Ovary (tissue), 10 donors: ENCODE data around the gene DOCK11. TPM values are rescaled to one million over a fixed set of nuclear protein-coding genes. Genes with fewer than 3 reads are reported as not detected.

ENCODE experiments used
- DNase-seq, 5 donors: peaks; one replicate each; pipeline ENCODE4 v3.0.0-alpha.2; 2019 to 2020
- H3K27ac ChIP-seq, 2 donors: fragments of 200-600 bp; one replicate each; pipeline versions ENCODE4 v1.5.1 to v1.8.0; 2019 to 2022
- H3K27me3 ChIP-seq: fragments of 200-600 bp; one replicate; pipeline ENCODE4 v1.8.0; 2022
- H3K36me3 ChIP-seq: fragments of 200-600 bp; sonication (generic); one replicate; pipeline ENCODE4 v1.5.1; 2019
- H3K4me1 ChIP-seq: one replicate; pipeline ENCODE4 v1.8.1; 2013; ENCODE audit warnings: mild to moderate bottlenecking, moderate library complexity; ENCODE audit not compliant: insufficient read depth
- H3K4me3 ChIP-seq: fragments of 200-600 bp; sonication (generic); one replicate; pipeline ENCODE4 v1.5.1; 2017
- H3K9me3 ChIP-seq, 2 donors: fragments of 200-600 bp in 1 of 2; sonication (generic) in 1 of 2; one replicate each; pipeline versions ENCODE4 v1.5.1 to v1.8.1; 2013 to 2019; ENCODE audit warnings: mild to moderate bottlenecking in 1 of 2, moderate library complexity in 1 of 2
- CTCF ChIP-seq, 3 donors: fragments of 450-650 bp in 2 of 3; fragments of 200-600 bp in 1 of 3; IDR thresholded peaks; one replicate each; pipeline versions ENCODE4 v1.5.1 to v1.8.0; 2016 to 2022; ENCODE audit warnings: antibody characterized with exemption in 3 of 3, mild to moderate bottlenecking in 1 of 3
- EP300 ChIP-seq: sonication (generic); formaldehyde crosslinking; IDR thresholded peaks from one replicate; pipeline ENCODE4 v1.6.1; 2017; ENCODE audit warnings: antibody characterized with exemption
- POLR2A ChIP-seq: fragments of 450-650 bp; IDR thresholded peaks from one replicate; pipeline ENCODE4 v1.6.1; 2017; ENCODE audit warnings: antibody characterized with exemption, mild to moderate bottlenecking, moderate library complexity
- WGBS, 3 donors: extraction: QIAGEN DNeasy Blood & Tissue Kit in 1 of 3; methylation state at CpG; one replicate each; pipeline versions ENCODE4 v1.1.5 to v1.1.7; 2013 to 2017; 5-methylcytosine and 5-hydroxymethylcytosine counted together
- intact Hi-C, 4 donors: fragments of 100-400 bp; cut with DNase I; formaldehyde crosslinking; loops; one replicate each; pipeline versions ENCODE4 v1.11.0 to v1.15.1; 2022 to 2023
- long read RNA-seq, 3 donors: library from polyadenylated mRNA in 2 of 3; unstranded in 2 of 3; transcript quantifications; one replicate each; pipeline ENCODE4 v2.0.0 and lab custom pipeline, GENCODE V29; 2021 to 2026
- polyA plus RNA-seq, 2 donors: library from polyadenylated mRNA; stranded (reverse); fragments of 200-250 nt in 1 of 2; fragments of 350-450 nt in 1 of 2; fragmentation: Illumina TruSeq in 1 of 2; extraction: RNeasy Lipid Tissue Mini Kit (QIAGEN cat#74804) in 1 of 2; gene quantifications; one replicate each; pipeline ENCODE4 v1.2.3, GENCODE V29; 2013 to 2014
- total RNA-seq, 7 donors: library from RNA; depleted of rRNA in 2 of 7; stranded (reverse); fragments of >200 nt in 2 of 7; fragmentation: NEBNext Ultra II Directional in 3 of 7; extraction: Animal tissue kit (Norgen Biotek cat#: 25700) in 3 of 7; gene quantifications; one replicate each; pipeline versions ENCODE4 v1.1.0 to v1.2.4, GENCODE V29; 2016 to 2023
- donor health status: DM: no; HTN: no; CAD: no; lungs with moderate emphysema.
- donor health status: DM: no; HTN: no; CAD: no.
- donor health status: Bipolar disorder and iron deficiency.
- donor health status: DM: yes; HTN: yes; CAD: no.
- donor health status: DM: no; HTN: no; CAD: no.
- donor health status: DM: yes; HTN: yes; CAD: no.

DOCK11 gene
- total RNA-seq (10 to 100 TPM in 1 of 7 donors, 1 to 10 TPM in 6; 4.0 to 18.5 (median 6.1) TPM), polyA plus RNA-seq (1 to 10 TPM; 3.6 to 6.1 TPM)
- long read RNA-seq, donor 1: 0 reads
- long read RNA-seq, donor 2, partial matches to known transcripts: 10 of 10 reads
- long read RNA-seq, donor 2, other reads (novel, unspliced or antisense): 0 of 10 reads
- long read RNA-seq, donor 3, full-length matches to known transcripts: 1 of 8 reads
- long read RNA-seq, donor 3, partial matches to known transcripts: 1 of 8 reads
- long read RNA-seq, donor 3, other reads (novel, unspliced or antisense): 6 of 8 reads

GRCh38 chrX:118495061-118495921, at the start of gene DOCK11:
Gene DOCK11, plus strand, starts transcription at chrX:118495815. Its CDS starts 157 bp downstream, at chrX:118495972.
- Histone ChIP-seq H3K9me3 (no peaks in the 10 kb centered on the region), H3K27ac (peak within 1 kb of the TSS; percentile 44 to 52), H3K4me1 (no peaks in the 10 kb centered on the region), H3K27me3 (no peaks in the 10 kb centered on the region), H3K36me3 (no peaks in the 10 kb centered on the region), H3K4me3 (peak within 1 kb of the TSS; percentile 60)
- WGBS, 3 donors: 35 to 47% (median 41%) methylated on average over 58 to 64 of the region's 64 CpGs
- intact Hi-C loops: no loop called here
- TF ChIP-seq CTCF (IDR thresholded peaks at IDR 0.05): no peak
- TF ChIP-seq POLR2A: no peak
- no peak for TF ChIP-seq EP300
- peak; percentile 52 to 75 (median 68) for DNase-seq

- H3K36me3 ChIP-seq: no peaks in the 10 kb centered on the region
- WGBS, 3 donors: 46 to 66% (median 52%) methylated on average over 3 of the region's 3 CpGs
- H3K4me3 ChIP-seq: no peak overlapping the region
- no peak overlapping the region for H3K27ac ChIP-seq
- DNase-seq: no peak
- no peaks in the 10 kb centered on the region for H3K4me1 ChIP-seq
- no peaks in the 10 kb centered on the region for H3K9me3 ChIP-seq
- no peaks in the 10 kb centered on the region for H3K27me3 ChIP-seq
- intact Hi-C loops: no loop called here
- no peak for TF ChIP-seq POLR2A
- no peak for TF ChIP-seq EP300
- no peak for TF ChIP-seq CTCF (IDR thresholded peaks at IDR 0.05)
Observed at GRCh38 chrX:118448273-118448783, 47.3 kb upstream of the DOCK11 start.

GRCh38 chrX:118455013-118455412, 40.6 kb upstream of the DOCK11 start:
- no peak for DNase-seq
- H3K27ac ChIP-seq: no peak overlapping the region
- no peak overlapping the region for H3K4me3 ChIP-seq
- 57 to 71% (median 64%) methylated on average over 3 of the region's 3 CpGs for WGBS, 3 donors
- no peaks in the 10 kb centered on the region for H3K4me1 ChIP-seq
- intact Hi-C loops: loop anchor here in 1 of 4 donors (10.0 kb wide), 1 partner anchor 150 kb away; no protein-coding TSS in a partner anchor
- H3K9me3 ChIP-seq: no peaks in the 10 kb centered on the region
- no peak for TF ChIP-seq POLR2A
- no peak for TF ChIP-seq EP300
- no peak for TF ChIP-seq CTCF (IDR thresholded peaks at IDR 0.05)
- no peaks in the 10 kb centered on the region for H3K27me3 ChIP-seq
- H3K36me3 ChIP-seq: no peaks in the 10 kb centered on the region

GRCh38 chrX:118459494-118459893, 36.1 kb upstream of the DOCK11 start:
- Histone ChIP-seq H3K27me3 (no peaks in the 10 kb centered on the region), H3K36me3 (no peaks in the 10 kb centered on the region), H3K9me3 (no peaks in the 10 kb centered on the region), H3K27ac (no peak overlapping the region), H3K4me3 (no peak overlapping the region), H3K4me1 (no peaks in the 10 kb centered on the region)
- WGBS, 3 donors: 11 to 23% (median 21%) methylated on average over 4 of the region's 4 CpGs
- intact Hi-C loops: loop anchor here in 1 of 4 donors (10.0 kb wide), 1 partner anchor 145 kb away; no protein-coding TSS in a partner anchor
- TF ChIP-seq EP300 (no peak), CTCF (IDR thresholded peaks at IDR 0.05) (peak in 1 of 3 donors; percentile 37)
- no peak for DNase-seq
